HG03135 (cell line): ENCODE results near the gene WDR91.
"Not testable (repeated sequence)": the region's sequence is repeated elsewhere in the genome, so short reads cannot be mapped to it uniquely, and the experiment has no call there.

Experiments used
- ATAC-seq: cut with Tn5 transposase; IDR thresholded peaks from one replicate; pipeline ENCODE4 v1.9.1; 2021; ENCODE audit warnings: mild to moderate bottlenecking, moderate library complexity; ENCODE audit not compliant: unreplicated experiment

Gene WDR91

DNA sequence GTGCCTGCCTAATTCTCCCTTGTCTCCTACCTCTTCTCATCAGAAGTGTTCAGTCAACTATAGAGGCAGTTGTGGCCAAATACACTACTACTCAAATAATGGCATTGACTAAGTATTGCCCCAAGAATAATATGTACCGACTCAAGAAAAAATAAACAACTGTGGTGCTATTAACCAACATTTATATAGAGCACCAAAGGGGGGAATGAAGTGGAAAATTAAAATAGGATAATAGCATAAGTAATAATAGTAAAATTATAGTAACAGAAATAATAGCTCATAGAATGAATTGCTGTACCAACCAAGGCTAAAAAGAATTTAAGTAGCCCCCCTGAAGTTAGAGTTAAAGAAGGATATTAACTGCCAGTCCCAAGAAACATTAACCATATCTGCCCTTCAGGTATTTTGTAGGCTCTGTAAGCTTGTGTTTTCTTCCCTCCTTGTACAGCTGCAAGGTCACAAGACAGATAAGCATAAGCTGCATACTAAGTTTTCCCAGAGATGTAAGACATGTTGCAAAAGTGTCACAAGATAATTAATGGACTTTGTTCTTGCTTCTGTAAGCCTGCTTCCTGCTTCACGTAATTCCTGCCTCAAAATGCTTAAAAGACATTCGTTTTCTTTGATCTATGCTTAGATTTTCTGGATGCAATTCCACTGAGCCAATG lies 29.9 kb downstream of the WDR91 start:
- ATAC-seq: no peak

DNA sequence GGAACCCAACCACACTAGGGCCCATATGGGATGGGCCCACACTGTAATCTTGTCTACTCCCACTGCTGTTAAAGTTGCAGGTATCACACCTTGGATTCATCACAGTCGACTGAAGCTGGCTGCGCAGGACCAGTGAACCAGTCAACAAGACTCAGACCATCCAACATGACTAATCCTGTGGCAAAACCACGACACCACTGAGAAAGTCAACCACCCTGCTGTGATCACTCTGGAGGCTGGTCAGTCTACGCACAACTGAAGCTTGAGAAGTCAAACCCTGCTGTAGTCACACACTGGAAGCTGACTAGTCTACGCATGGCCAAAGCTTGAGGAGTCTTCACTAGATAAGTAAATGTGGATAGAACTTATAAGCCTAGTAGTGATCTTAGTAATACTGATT lies 31.2 kb downstream of the WDR91 start:
- ATAC-seq: no peak

DNA sequence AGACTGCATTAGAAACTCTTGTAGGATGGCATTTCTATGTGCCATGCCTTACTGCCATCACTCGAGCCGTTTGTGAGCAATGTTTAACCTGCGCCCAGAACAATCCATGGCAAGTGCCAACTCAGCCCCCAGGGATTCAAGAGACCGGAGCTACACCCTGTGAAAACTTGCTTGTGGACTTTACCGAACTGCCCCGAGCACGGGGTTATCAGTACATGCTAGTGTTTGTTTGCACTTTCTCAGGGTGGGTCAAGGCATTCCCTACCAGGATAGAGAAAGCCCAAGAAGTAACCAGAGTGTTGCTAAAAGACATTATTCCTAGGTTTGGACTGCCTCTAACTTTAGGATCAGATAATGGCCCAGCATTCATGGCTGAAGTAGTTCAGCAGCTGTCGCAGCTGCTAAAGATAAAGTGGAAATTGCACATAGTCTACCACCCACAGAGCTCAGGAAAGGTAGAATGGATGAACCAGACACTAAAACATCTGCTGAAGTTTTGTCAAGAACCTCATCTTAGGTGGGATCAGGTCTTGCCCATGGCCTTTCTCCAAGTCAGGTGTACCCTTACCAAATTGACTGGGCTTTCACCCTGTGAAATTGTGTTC lies 31.9 kb downstream of the WDR91 start:
- ATAC-seq: no peak

DNA sequence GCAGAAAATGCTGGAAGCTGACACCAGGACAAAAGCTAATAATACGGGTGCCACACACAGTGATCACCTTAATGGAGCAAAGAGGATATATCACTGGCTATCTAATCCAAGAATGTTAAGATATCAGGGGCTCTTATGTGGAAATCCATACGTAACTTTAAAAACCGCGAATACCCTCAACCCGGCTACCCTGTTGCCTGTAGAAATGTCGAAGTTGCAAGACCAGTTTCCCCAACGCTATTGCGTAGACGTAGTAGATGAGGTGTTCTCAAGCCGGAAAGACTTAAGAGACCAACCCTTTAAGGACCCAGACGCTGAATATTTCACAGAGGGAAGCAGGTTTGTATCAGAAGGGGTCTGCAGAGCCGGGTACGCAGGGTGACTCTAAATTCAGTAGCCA lies 33.0 kb downstream of the WDR91 start:
- ATAC-seq: no peak

DNA sequence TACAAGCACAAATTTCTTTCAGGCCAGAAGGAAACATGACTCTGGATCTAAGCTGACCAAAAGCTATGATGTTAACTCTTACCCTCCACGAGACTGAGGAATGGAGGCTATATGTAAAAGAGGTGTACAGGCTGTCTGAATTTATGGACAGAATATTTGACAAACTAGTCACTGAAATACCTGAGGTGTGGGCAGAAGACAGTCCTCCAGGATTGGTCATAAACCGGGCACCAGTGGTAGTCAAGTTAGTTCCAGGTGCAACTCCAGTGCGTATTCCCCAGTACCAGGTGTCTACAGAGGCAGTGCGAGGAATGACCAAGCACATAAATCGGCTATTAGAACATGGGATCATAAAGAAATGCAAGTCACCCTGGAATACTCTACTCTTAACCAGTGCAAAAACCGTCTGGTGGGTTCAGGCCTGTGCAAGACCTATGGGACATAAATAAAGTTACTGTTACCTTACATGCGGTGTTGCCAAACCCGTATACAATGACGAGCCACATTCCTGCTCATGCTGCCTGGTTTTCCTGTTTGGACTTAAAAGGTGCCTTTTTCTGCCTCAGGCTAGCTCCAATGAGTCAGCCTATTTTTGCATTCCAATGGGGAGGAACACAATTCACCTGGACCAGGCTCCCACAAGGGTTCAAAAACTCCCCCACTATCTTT lies 34.2 kb downstream of the WDR91 start:
- ATAC-seq: no peak

DNA sequence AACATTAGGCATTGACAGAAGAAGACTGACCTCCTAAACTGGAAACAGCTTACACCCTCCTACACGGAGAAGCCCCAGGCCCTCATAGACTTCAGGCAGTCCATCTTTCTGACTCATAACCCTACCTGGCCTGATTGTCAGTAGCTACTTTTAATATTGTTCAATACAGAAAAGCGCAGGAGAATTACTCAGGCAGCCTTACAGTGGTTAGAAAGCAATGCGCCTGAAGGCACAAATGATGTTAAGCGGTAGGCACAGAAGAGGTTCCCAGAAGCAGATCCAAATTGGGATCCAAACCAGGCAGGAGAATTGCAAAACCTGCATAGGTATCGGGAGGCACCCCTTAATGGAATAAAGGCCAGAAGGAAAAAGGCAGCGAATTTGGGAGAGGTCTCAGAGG lies 35.4 kb downstream of the WDR91 start:
- no peak for ATAC-seq

DNA sequence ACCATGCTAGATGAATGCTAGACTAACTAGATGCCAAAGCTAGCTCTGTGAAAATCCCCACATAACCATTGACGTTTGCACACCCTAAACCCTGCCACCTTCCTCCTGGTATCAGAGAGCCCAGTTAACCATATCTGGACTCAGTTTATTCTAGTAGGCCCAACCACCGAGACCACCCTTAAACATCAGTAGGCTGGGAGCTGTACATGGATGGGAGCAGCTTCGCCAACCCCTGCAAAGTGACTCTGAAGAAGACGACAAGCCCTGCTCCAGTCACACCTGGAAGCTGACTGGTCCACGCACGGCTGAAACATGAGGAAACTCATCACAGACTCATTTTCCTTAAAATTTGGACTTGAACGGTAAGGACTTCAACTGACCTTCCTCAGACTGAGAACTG lies 36.4 kb downstream of the WDR91 start:
- ATAC-seq: no peak

DNA sequence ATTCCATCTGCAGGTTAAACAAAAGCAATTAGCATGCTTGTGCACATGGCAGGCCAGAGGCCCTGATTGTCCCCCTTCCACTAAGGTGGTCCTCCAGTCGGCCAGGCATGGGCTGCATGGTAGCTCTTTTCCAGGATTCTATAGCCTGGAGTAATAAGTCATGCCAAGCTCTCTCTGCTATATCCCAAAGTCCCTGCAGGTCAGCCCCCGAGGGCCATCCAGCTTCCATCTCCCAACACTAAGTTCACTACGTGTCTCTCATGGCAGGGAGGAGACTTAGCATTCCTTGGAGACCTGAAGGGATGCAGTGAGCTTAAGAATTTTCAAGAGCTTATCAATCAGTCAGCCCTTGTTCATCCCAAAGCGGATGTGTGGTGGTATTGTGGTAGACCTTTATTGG lies 37.4 kb downstream of the WDR91 start:
- ATAC-seq: not testable (repeated sequence)

DNA sequence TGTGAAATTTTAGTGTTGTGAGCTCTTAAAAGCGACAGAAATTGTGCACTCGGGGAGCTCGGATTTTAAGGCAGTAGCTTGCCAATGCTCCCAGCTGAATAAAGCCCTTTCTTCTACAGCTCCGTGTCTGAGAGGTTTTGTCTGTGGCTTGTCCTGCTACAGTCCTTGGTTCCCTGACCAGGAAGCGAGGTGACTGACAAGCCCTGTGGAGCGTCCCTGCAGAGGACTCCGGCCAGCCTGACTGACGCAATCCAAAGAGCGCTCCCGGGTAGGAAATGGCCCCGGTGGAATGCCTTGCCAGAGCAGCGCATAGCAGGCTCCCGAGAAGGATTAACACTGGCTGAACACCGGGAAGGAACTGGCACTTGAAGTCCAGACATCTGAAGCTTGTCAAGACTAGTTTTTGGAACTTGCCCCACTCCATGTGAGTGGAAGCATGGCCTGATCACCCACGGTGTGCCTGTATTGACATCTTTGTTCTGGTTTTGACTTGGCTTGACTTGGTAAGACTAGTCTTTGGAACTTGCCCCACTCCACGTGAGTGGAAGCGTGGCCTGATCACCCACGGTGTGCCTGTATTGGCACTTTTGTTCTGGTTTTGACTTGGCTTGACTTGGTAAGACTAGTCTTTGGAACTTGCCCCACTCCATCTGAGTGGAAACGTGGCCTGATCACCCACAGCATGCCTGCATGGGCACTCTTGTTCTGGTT lies 39.6 kb downstream of the WDR91 start:
- not testable (repeated sequence) for ATAC-seq

DNA sequence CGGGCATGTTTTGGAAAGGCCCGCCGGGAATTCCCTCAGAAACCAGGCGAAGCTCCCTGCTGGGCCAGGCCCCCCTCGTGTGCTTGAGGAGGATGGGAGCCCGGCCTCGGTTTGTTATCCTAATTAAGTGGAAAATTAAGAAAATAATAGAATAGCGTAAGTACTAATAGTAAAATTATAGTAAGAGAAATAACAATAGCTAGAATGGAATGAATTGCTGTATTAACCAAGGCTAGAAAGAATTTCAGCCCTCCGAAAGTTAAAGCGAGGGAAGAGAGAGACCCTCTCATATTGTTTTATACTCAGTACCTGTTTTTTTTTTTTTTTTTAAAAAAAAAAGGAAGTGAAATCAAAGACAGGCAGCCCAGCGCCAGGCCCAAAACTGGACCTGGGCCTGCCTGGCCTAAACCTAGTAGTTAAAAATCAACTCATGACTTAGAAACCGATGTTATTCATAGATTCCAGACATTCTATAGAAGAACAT lies 40.3 kb downstream of the WDR91 start:
- peak; percentile 38 for ATAC-seq

DNA sequence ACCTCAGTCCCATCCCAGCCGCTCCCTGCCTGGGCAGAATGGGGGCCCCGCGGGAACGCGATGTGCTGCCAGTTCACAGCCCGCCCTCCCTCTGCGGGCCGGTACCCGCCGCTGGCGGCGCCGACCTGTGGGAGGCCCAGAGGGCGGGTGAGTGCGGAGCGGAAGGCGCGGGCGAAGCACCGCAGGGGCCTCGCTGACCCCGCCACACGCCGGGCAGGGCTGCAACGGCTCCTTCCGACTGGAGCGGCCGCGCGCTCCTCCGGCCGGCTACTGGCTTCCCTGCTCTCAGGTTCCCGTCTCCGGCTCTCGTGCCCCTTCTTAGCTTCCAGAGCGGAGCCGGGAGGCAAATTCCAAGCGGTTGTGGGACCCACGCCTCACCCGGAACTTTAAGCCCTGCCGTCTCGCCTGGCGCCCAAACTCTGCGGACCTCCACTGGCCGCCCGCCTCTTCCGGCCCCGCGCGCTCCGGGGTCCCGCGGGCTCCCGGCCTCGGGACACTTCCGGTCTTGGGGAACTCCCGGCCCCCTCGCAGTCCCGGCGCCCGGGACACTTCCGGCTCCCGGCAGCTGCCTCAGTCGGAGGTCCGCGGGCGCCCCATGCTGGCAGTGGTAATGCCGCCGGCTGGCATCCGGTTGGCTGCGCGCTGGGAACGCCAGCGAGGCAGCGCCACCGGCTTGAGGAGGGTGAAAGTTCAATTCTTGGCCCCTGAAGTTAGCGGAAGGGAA lies 40.9 kb downstream of the WDR91 start, which contains the start of gene CYREN:
Gene CYREN, minus strand, starts transcription at position 434 of the 724 bp plus-strand sequence. CDS start 1,785 bp downstream, outside the sequence.
- ATAC-seq: peak; percentile 75

DNA sequence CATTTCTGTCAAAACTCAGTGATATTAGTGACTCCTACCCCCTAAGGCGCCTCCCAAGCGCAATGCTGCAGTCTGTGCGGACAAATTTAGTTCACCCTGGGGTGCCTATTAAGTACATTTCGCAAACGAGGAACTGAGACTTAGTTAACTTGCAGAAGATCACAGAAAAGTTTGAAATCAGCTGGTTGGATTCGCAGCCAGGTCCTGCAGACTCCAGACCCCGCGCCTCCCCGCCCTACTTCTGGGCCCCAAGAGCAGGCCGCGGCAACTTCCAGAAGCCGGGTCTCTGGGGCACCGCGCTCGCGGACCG lies 41.4 kb downstream of the WDR91 start:
- no peak for ATAC-seq

DNA sequence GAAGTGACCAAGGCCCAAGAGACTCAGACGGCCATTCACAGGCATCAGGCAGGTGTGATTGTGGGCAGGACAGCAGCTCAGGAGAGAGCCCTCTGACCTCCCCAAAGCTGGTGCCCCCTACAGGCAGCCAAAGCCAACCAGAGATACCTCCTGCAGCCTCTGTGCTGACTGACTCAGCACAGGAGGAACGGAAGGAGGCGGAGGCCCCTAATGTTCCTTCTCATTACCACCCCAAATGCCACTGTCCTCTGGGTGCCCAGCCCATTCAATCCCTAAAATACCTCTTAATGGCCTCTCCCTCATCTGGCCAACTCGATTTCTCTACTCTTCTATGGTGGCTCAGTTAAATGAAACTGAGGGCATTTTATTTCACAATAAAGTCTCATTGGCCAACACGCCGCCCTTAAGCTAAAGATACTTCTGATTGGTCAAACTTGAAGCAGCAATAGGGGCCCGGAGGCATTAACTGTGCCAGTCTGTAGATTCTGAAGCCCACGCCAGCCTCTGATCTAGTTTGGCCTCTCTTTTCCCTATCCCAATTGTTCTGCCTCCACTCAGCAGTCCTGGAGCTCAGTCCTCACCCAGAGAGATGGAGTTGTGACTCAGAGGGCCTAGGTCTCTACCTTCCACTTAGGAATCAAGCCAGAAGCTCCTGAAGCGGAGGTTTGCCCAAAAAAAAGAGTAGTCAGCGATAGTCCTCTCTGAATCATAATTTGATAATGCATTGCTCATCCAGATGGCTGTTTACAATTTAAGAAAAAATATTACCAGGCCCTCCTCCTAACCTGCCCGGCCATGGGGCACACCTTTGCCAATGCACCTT lies 42.0 kb downstream of the WDR91 start:
- peak; percentile 39 for ATAC-seq

DNA sequence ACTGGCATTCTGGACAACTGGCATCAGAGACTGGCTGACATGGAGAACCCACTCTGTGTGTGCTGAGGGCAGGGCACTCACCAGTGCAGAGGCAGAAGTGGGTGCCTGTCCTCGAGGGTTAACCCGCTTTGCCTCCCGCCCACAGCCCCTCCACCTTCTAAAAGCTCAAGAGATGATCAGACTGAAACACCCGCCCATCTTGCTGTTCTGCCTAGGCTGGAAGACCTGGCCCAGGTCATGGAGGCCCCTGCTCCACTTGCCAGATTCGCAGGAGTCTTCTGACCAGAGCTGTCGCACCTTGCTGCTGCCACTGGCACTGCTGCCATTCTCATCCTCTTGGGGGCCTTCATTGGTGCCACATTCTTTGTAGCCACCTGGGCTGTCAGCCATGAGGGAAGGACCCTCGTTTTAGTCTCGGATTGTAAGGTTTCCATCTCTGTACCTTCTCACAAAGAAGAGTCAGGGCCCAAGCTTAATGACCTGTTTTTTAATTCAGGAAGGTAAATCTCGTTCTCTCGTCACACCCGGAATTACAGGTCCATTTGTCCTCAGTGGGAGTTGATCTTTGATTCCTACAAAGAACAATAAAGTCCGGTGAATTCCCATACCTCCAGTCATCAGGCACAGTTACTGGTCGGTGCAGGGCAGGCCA lies 42.7 kb downstream of the WDR91 start:
- no peak for ATAC-seq

DNA sequence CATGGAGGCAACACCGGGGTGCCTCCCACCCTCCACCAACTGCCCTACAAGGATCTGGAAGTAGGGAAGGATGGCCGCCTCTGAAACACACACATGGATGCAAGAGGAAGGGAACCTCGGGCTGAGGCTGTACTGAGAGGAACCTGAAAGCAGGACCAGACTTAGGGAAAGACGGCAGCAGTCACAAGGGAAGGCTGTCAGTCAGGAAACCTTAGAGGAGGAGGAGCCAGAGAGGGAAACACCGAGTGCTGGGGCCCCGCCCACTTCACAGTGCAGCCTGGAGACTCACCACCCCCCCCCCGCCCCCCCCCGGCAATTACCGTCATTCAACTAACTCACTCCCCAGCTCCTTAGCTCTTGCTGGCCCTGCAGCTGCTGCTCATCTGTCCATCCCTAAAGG lies 43.3 kb downstream of the WDR91 start:
- no peak for ATAC-seq

DNA sequence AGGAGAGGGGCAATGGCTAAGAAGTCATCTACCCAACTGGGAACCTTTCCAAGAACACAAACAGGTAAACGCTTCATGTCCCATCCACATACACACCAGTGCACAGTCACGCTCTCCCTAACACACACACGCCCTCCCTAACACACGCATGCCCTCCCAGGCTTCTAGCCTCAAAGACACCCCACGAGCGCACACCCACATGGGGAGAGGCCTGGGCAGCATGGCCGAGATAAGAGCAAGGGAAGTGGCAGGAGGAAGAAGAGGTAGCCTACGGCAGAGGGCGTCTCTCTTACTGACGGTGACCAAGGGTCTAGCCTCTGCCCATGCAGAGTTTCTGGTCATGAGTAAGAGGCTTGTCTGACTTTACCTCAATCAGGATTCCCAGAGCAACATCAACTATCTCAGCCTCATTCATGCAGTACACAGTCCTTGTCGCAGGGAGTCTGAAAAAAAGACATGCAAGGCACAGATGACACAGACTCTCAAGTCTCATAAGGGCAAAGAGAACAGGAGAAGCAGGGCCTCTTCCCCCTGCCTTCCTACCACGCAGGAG lies 43.9 kb downstream of the WDR91 start:
- ATAC-seq: no peak

DNA sequence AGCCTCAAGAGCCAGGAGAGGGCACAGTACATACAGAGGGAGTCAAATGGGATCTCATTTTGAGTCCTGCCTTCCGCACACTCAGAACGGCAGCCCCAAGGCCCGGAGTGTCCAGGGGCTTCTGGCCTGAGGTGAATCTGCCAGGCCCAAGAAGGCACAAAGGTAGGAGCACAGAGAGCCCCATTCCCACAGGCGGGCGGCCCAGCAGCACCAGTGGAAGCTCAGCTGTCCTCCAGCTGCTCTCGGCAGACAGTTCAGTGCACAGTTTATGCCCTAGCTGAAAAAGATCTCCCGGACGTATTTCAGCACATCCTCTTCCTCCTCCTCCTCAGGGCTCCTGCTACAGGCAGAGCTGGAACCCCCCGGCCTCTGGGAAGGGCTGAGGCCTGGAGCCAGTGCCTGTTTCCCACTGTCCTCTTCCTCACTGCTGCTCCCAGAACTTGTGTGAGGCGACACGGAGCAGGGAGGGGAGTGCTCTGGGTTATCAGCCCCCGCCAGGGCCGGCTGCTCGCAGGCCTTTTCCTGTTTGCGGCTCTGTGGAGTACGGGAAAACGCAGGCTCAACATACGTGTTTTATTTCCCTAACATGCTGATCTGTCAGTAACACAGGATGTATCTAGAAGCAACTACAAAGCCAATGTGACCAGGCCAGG lies 44.9 kb downstream of the WDR91 start:
- ATAC-seq: no peak

DNA sequence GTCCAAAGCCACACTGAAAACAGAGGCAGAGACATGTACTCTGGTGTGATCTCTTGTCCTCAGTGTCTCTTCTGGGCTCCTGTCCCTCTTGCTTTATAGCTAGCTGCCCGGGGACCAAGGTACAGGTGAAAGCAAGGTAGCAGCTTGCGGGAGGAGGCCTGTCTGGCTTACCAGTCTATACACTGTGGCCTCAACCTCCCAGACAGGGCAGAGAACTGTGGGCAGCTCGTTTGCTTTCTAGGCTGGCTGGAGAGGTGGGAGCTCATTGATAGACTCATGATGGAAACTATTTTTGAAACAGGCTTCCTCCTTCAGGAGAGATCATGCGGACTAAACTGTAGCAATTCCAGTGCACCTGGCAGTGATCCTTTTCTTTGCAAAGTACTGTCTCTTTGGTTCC lies 45.5 kb downstream of the WDR91 start:
- ATAC-seq: no peak
